Parathyroid adenoma (tissue), 2 donors: ENCODE measurements around the gene RNF125.

ENCODE experiments used
- H2AFZ ChIP-seq: fragments of 300-600 bp; sonication (generic); one replicate; pipeline ENCODE4 v1.7.0; 2017; ENCODE audit warnings: antibody characterized with exemption, mild to moderate bottlenecking
- H3K27ac ChIP-seq: fragments of 300-600 bp; sonication (generic); one replicate; pipeline ENCODE4 v1.7.0; 2017
- H3K27me3 ChIP-seq: fragments of 300-600 bp; sonication (generic); one replicate; pipeline ENCODE4 v1.7.0; 2017; ENCODE audit warnings: low read length; ENCODE audit not compliant: control insufficient read depth, insufficient read depth
- H3K36me3 ChIP-seq: fragments of 300-600 bp; sonication (generic); one replicate; pipeline ENCODE4 v1.7.0; 2017; ENCODE audit warnings: low read length; ENCODE audit not compliant: control insufficient read depth, insufficient read depth
- H3K4me1 ChIP-seq: fragments of 300-600 bp; sonication (generic); one replicate; pipeline ENCODE4 v1.7.0; 2017; ENCODE audit warnings: control low read depth
- H3K4me2 ChIP-seq: fragments of 300-600 bp; sonication (generic); one replicate; pipeline ENCODE4 v1.7.0; 2017; ENCODE audit warnings: low read length
- H3K4me3 ChIP-seq: fragments of 300-600 bp; sonication (generic); one replicate; pipeline ENCODE4 v1.7.0; 2017; ENCODE audit warnings: low read depth, low read length
- H3K79me2 ChIP-seq: fragments of 300-600 bp; sonication (generic); one replicate; pipeline ENCODE4 v1.7.0; 2017; ENCODE audit warnings: control low read depth
- H3K9ac ChIP-seq: fragments of 300-600 bp; sonication (generic); one replicate; pipeline ENCODE4 v1.7.0; 2017; ENCODE audit warnings: mild to moderate bottlenecking
- H3K9me3 ChIP-seq: fragments of 300-600 bp; sonication (generic); one replicate; pipeline ENCODE4 v1.7.0; 2017; ENCODE audit warnings: low read length; ENCODE audit not compliant: control insufficient read depth
- TF ChIP-seq, protein P1 (sequence below): fragments of 300-600 bp; sonication (generic); IDR thresholded peaks from one replicate; pipeline ENCODE4 v1.7.0; 2017; ENCODE audit warnings: antibody characterized with exemption, mild to moderate bottlenecking
- donor health status: primary hyperparathyroidism.

RNF125 gene

DNA sequence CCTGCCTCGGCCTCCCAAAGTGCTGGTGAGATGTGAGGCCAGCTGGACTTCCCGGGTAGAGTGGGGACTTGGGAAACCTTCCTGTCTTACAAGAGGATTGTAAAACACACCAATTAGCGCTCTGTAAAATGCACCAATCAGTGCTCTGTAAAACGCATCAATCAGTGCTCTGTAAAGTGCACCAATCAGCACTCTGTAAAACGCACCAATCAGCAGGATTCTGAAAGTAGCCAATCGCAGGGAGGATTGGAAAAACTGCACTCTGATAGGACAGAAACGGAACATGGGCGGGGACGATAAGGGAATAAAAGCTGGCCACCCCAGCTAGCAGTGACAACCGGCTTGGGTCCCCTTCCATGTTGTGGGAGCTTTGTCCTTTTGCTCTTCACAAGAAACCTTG is 19.0 kb downstream of the RNF125 start:
- no peaks in the 10 kb centered on the region for H3K9me3 ChIP-seq
- H3K4me2 ChIP-seq, result no peak overlapping the region
- H3K4me3 ChIP-seq, result no peak overlapping the region
- H3K9ac ChIP-seq, result no peak overlapping the region
- no peak overlapping the region for H2AFZ ChIP-seq
- TF ChIP-seq, protein P1, sequence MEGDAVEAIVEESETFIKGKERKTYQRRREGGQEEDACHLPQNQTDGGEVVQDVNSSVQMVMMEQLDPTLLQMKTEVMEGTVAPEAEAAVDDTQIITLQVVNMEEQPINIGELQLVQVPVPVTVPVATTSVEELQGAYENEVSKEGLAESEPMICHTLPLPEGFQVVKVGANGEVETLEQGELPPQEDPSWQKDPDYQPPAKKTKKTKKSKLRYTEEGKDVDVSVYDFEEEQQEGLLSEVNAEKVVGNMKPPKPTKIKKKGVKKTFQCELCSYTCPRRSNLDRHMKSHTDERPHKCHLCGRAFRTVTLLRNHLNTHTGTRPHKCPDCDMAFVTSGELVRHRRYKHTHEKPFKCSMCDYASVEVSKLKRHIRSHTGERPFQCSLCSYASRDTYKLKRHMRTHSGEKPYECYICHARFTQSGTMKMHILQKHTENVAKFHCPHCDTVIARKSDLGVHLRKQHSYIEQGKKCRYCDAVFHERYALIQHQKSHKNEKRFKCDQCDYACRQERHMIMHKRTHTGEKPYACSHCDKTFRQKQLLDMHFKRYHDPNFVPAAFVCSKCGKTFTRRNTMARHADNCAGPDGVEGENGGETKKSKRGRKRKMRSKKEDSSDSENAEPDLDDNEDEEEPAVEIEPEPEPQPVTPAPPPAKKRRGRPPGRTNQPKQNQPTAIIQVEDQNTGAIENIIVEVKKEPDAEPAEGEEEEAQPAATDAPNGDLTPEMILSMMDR, result no peak
- H3K4me1 ChIP-seq, result no peaks in the 10 kb centered on the region
- no peaks in the 10 kb centered on the region for H3K36me3 ChIP-seq
- H3K27ac ChIP-seq, result no peak overlapping the region
- no peaks in the 10 kb centered on the region for H3K27me3 ChIP-seq
- no peaks in the 10 kb centered on the region for H3K79me2 ChIP-seq

DNA sequence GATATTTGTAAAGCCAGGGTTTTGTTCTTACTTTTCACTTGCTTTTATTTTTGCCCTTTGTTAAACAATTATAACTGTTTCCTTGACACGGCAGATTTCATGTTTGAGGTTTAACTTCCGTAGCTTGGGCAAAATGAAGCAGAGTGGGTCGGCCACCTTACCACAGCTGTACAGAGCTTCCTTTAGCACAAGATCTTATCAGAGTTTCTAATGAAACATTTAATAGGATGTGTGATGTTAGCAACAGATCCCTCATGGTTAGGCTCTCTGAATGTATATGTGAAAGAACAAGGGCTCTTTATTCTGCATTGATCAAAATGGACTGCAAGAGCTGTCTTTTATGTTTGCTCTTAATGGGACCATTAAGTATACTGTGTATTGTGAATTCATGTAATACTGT is 22.3 kb downstream of the RNF125 start:
- H3K9ac ChIP-seq, result no peak overlapping the region
- H3K79me2 ChIP-seq, result no peaks in the 10 kb centered on the region
- TF ChIP-seq, protein P1, result no peak
- no peak overlapping the region for H3K27ac ChIP-seq
- H2AFZ ChIP-seq, result no peak overlapping the region
- no peaks in the 10 kb centered on the region for H3K4me1 ChIP-seq
- no peaks in the 10 kb centered on the region for H3K36me3 ChIP-seq
- no peak overlapping the region for H3K4me3 ChIP-seq
- H3K9me3 ChIP-seq, result no peaks in the 10 kb centered on the region
- no peaks in the 10 kb centered on the region for H3K27me3 ChIP-seq
- no peak overlapping the region for H3K4me2 ChIP-seq

DNA sequence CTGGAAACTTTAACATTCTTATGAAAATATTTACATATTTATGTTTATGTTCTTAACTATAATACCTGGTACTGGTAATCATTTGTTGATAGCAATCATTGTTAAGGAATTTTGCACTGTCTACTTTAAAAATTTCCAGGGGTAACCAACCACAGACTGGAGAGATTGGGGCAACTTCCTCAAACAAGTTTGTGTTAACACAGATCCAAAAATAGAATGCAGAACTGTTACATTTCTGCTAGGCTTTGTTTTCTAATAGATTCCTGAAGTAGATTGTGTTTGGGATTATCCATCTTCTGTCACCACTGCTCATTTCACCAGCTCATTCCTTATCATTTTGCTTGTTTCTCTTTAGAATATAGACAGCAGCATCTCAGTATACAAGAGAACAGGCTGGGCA is 23.7 kb downstream of the RNF125 start:
- Histone ChIP-seq H3K79me2 (no peaks in the 10 kb centered on the region), H3K27me3 (no peaks in the 10 kb centered on the region), H3K27ac (no peak overlapping the region), H3K9me3 (no peaks in the 10 kb centered on the region), H3K36me3 (no peaks in the 10 kb centered on the region), H2AFZ (no peak overlapping the region), H3K4me2 (no peak overlapping the region), H3K4me3 (no peak overlapping the region), H3K9ac (no peak overlapping the region), H3K4me1 (no peaks in the 10 kb centered on the region)
- TF ChIP-seq, protein P1, result no peak

DNA sequence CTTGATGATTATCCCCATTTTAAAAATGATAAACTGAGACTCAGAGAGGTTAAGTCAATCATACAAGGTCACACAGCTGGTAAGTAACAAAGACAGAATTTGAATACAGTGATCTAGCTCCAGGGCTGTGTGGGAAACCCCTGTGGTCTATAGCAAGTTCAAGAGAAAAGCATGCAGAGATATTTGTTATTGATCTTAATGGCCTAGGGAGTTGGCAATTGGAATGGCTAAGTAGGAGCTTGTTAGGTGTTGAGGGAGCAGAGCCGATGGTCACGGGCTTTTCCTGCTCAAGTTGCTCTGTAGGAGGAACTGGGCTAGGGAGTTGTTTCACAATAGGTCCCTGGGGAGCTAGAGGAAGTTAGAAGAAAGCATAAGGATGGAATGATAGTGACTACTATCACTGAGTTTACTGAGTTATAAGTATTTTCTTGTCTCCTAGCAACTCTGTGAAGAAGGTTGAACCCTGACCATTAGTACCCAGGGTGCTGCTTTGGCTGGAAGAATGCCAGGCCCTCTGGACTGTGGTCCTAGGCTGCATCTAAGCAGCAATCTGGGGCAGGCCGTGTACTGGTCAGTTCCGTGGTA is 30.0 kb downstream of the RNF125 start:
- Histone ChIP-seq H3K27ac (peak overlapping the region; percentile 3), H3K9ac (no peak overlapping the region)

More for the DNA sequence above, 30.0 kb downstream of the RNF125 start:
- no peaks in the 10 kb centered on the region for H3K27me3 ChIP-seq
- no peaks in the 10 kb centered on the region for H3K79me2 ChIP-seq
- no peak overlapping the region for H3K4me2 ChIP-seq
- H2AFZ ChIP-seq, result no peak overlapping the region
- no peak overlapping the region for H3K4me3 ChIP-seq
- H3K4me1 ChIP-seq, result peaks cover 3% of the 10 kb centered on the region
- TF ChIP-seq, protein P1, result no peak
- H3K36me3 ChIP-seq, result no peaks in the 10 kb centered on the region
- no peaks in the 10 kb centered on the region for H3K9me3 ChIP-seq
